ENCODE measurements around the gene CCDC97. TPM values are rescaled to one million over a fixed set of nuclear protein-coding genes. Genes with fewer than 3 reads are reported as not detected.

The CCDC97 gene
- total RNA-seq, 1 donor from 2014 or later = 36.7 TPM

GRCh38 chr19:41299046-41299754 lies 10.8 kb upstream of the CCDC97 start:
- H3K27me3 Mint-ChIP-seq (ENCODE audit: unreplicated experiment) = peaks cover 3% of the 10 kb centered on the region
- H3K36me3 Mint-ChIP-seq (ENCODE audit: unreplicated experiment) = peaks cover 5% of the 10 kb centered on the region
- no peak for DNase-seq
- peaks cover 11% of the 10 kb centered on the region for H3K4me1 Mint-ChIP-seq (ENCODE audit: low read depth, unreplicated experiment)
- H3K27ac Mint-ChIP-seq (ENCODE audit: unreplicated experiment) = no peak overlapping the region
- H3K9me3 Mint-ChIP-seq (ENCODE audit: unreplicated experiment) = peaks cover 5% of the 10 kb centered on the region
- H3K4me3 Mint-ChIP-seq (ENCODE audit: unreplicated experiment) = no peak overlapping the region
- TF ChIP-seq, protein P1, sequence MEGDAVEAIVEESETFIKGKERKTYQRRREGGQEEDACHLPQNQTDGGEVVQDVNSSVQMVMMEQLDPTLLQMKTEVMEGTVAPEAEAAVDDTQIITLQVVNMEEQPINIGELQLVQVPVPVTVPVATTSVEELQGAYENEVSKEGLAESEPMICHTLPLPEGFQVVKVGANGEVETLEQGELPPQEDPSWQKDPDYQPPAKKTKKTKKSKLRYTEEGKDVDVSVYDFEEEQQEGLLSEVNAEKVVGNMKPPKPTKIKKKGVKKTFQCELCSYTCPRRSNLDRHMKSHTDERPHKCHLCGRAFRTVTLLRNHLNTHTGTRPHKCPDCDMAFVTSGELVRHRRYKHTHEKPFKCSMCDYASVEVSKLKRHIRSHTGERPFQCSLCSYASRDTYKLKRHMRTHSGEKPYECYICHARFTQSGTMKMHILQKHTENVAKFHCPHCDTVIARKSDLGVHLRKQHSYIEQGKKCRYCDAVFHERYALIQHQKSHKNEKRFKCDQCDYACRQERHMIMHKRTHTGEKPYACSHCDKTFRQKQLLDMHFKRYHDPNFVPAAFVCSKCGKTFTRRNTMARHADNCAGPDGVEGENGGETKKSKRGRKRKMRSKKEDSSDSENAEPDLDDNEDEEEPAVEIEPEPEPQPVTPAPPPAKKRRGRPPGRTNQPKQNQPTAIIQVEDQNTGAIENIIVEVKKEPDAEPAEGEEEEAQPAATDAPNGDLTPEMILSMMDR (IDR thresholded peaks at IDR 0.05; ENCODE audit: partially characterized antibody, unreplicated experiment) = no peak

DNA sequence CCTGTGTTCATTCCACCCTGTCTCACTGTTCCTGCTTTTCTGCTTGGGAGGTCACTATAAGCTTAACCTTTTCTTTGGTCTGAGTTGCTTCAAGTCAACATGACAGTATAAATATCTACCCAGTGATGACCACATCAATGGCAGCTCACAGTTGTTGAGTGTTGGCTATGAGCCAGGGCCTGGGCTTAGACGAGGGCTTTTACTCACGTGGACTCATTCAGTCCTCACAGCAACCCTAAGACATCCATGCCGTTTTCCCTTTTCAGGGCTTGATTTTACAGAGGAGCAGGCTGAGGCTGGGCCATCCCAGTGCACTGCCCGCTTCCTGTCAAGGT lies 10.2 kb upstream of the CCDC97 start:
- DNase-seq = no peak
- Mint-ChIP-seq H3K36me3 (ENCODE audit: unreplicated experiment) (peaks cover 5% of the 10 kb centered on the region), H3K9me3 (ENCODE audit: unreplicated experiment) (peaks cover 1% of the 10 kb centered on the region), H3K27me3 (ENCODE audit: unreplicated experiment) (peaks cover 5% of the 10 kb centered on the region), H3K4me1 (ENCODE audit: low read depth, unreplicated experiment) (peaks cover 11% of the 10 kb centered on the region), H3K4me3 (ENCODE audit: unreplicated experiment) (no peak overlapping the region), H3K27ac (ENCODE audit: unreplicated experiment) (no peak overlapping the region)
- TF ChIP-seq, protein P1 (IDR thresholded peaks at IDR 0.05; ENCODE audit: partially characterized antibody, unreplicated experiment) = no peak

- Mint-ChIP-seq H3K27ac (ENCODE audit: unreplicated experiment) (no peak overlapping the region), H3K9me3 (ENCODE audit: unreplicated experiment) (peaks cover 3% of the 10 kb centered on the region), H3K4me3 (ENCODE audit: unreplicated experiment) (no peak overlapping the region), H3K27me3 (ENCODE audit: unreplicated experiment) (peaks cover 5% of the 10 kb centered on the region), H3K4me1 (ENCODE audit: low read depth, unreplicated experiment) (peaks cover 11% of the 10 kb centered on the region), H3K36me3 (ENCODE audit: unreplicated experiment) (peaks cover 5% of the 10 kb centered on the region)
- TF ChIP-seq, protein P1 (IDR thresholded peaks at IDR 0.05; ENCODE audit: partially characterized antibody, unreplicated experiment) = no peak
- DNase-seq = no peak
These were observed 9.4 kb upstream of the CCDC97 start for GRCh38 chr19:41300555-41300954.

DNA sequence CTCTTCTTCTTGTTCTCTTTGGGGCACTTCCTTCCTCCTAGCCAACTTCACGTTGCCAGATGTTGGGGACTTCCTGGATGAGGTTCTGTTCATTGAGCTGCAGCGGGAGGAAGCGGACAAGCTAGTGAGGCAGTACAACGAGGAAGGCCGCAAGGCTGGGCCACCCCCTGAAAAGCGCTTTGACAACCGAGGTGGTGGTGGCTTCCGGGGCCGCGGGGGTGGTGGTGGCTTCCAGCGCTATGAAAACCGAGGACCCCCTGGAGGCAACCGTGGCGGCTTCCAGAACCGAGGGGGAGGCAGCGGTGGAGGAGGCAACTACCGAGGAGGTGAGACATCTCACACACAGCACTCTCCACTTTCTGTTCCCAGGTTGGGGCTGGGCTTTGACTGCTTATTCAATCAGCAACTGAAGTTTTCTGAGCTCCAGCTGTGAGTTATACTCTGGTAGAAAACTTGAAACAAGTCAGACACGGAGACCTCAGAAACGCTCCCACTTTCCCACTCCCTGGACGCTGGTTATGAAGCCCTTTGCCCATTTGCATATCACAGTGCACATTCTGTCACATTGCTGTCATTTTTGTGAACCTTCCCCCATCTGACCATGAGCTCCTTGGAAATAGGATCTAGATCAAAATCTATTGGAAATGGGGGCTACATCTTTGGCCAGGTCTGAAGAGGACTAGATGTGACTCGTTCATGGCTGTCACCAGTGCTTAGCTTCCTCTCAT lies 7.2 kb upstream of the CCDC97 start:
- no peak overlapping the region for H3K4me3 Mint-ChIP-seq (ENCODE audit: unreplicated experiment)
- TF ChIP-seq, protein P1 (IDR thresholded peaks at IDR 0.05; ENCODE audit: partially characterized antibody, unreplicated experiment) = no peak
- H3K27ac Mint-ChIP-seq (ENCODE audit: unreplicated experiment) = no peak overlapping the region
- peaks cover 5% of the 10 kb centered on the region for H3K9me3 Mint-ChIP-seq (ENCODE audit: unreplicated experiment)
- H3K27me3 Mint-ChIP-seq (ENCODE audit: unreplicated experiment) = peaks cover 5% of the 10 kb centered on the region
- peaks cover 5% of the 10 kb centered on the region for H3K36me3 Mint-ChIP-seq (ENCODE audit: unreplicated experiment)
- no peak for DNase-seq
- H3K4me1 Mint-ChIP-seq (ENCODE audit: low read depth, unreplicated experiment) = peaks cover 10% of the 10 kb centered on the region

GRCh38 chr19:41303954-41304353 lies 6.0 kb upstream of the CCDC97 start:
- TF ChIP-seq, protein P1 (IDR thresholded peaks at IDR 0.05; ENCODE audit: partially characterized antibody, unreplicated experiment) = no peak
- Mint-ChIP-seq H3K9me3 (ENCODE audit: unreplicated experiment) (peaks cover 8% of the 10 kb centered on the region), H3K27me3 (ENCODE audit: unreplicated experiment) (peaks cover 5% of the 10 kb centered on the region), H3K27ac (ENCODE audit: unreplicated experiment) (peak overlapping the region; percentile 76), H3K4me1 (ENCODE audit: low read depth, unreplicated experiment) (peaks cover 19% of the 10 kb centered on the region), H3K36me3 (ENCODE audit: unreplicated experiment) (peaks cover 5% of the 10 kb centered on the region), H3K4me3 (ENCODE audit: unreplicated experiment) (no peak overlapping the region)
- no peak for DNase-seq
